ENCODE results near the gene MRPL42. TPM values are rescaled to one million over a fixed set of nuclear protein-coding genes. Genes with fewer than 3 reads are reported as not detected.
A peak's percentile ranks its signal among the peaks of the same experiment; 100 is the strongest.

MRPL42 gene
- total RNA-seq, 1 donor from 2014 or later: 93.9 TPM

DNA sequence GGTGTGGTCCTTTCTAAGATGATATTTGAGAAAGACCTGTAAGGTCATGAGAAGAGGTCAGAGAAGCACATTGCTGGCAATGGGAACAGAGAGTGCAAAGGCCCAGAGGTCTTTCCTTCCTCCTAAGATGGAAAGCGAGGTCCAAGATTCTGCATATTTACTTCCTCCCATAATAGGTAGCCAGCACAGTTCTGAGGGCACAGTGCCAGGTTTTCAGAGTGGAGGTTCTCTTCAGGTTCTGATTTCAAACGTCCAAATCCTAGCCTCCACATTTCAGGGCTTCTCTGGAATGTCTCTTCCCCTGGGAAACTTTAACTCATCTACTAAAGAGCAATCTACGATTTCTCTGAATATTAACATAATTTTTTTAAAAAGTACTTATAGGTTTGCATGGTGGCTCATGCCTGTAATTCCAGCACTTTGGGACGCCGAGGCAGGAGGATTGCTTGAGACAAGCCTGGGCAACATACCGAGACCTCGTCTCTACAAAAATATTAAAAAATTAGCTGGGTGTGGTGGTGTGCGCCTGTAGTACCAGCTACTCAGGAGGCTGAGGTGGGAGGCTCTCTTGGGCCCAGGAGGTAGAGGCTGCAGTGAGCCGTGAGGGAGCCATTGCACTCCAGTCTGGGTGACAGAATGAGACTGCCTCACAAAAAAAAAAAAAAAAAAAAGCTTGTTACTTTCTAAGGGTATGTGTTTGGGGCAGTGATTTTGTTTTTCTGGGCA is 526 bp upstream of the MRPL42 start:
- TF ChIP-seq CTCF (IDR thresholded peaks at IDR 0.05; ENCODE audit: unreplicated experiment): no peak
- peak overlapping the region; percentile 99 for H3K27ac Mint-ChIP-seq

GRCh38 chr12:93468008-93468371 is 676 bp downstream of the MRPL42 start:
- H3K4me3 Mint-ChIP-seq (ENCODE audit: low read depth): peak overlapping the region; percentile 98
- H3K36me3 Mint-ChIP-seq (ENCODE audit: insufficient read depth): peaks cover 6% of the 10 kb centered on the region
- TF ChIP-seq CTCF (IDR thresholded peaks at IDR 0.05; ENCODE audit: unreplicated experiment): no peak
- peaks cover 25% of the 10 kb centered on the region for H3K4me1 Mint-ChIP-seq (ENCODE audit: low read depth)
- H3K27ac Mint-ChIP-seq: peak overlapping the region; percentile 99
- no peaks in the 10 kb centered on the region for H3K9me3 Mint-ChIP-seq (ENCODE audit: low read depth)
- H3K27me3 Mint-ChIP-seq: no peaks in the 10 kb centered on the region
- DNase-seq (ENCODE audit: low spot score, unreplicated experiment): no peak

More for the DNA sequence above, 526 bp upstream of the MRPL42 start:
- peaks cover 25% of the 10 kb centered on the region for H3K4me1 Mint-ChIP-seq (ENCODE audit: low read depth)
- H3K9me3 Mint-ChIP-seq (ENCODE audit: low read depth): no peaks in the 10 kb centered on the region
- peak overlapping the region; percentile 98 for H3K4me3 Mint-ChIP-seq (ENCODE audit: low read depth)
- DNase-seq (ENCODE audit: low spot score, unreplicated experiment): no peak
- no peaks in the 10 kb centered on the region for H3K27me3 Mint-ChIP-seq
- peaks cover 6% of the 10 kb centered on the region for H3K36me3 Mint-ChIP-seq (ENCODE audit: insufficient read depth)

DNA sequence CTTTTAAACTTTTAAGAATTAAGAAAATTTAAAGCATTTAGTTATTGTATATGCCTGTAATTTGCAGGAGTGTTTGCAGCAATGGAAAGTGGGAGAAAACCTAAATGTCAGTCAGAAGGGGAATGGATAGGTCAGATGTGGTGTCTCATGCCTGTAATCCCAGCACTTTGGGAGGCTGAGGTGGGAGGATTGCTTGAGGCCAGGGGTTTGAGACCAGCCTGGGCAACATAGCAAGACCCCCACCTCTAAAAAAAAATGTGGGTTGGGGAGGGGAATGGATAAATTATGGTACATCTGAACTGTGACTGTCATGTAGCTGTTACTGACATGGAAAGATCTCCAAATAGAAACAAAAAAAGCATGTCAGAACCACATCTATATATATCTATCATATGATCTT is 2.1 kb downstream of the MRPL42 start:
- Mint-ChIP-seq H3K9me3 (ENCODE audit: low read depth) (no peaks in the 10 kb centered on the region), H3K36me3 (ENCODE audit: insufficient read depth) (peaks cover 9% of the 10 kb centered on the region), H3K4me3 (ENCODE audit: low read depth) (peak overlapping the region; percentile 40), H3K27ac (no peak overlapping the region), H3K4me1 (ENCODE audit: low read depth) (peaks cover 25% of the 10 kb centered on the region), H3K27me3 (no peaks in the 10 kb centered on the region)
- no peak for TF ChIP-seq CTCF (IDR thresholded peaks at IDR 0.05; ENCODE audit: unreplicated experiment)
- DNase-seq (ENCODE audit: low spot score, unreplicated experiment): no peak

- H3K27ac Mint-ChIP-seq: no peak overlapping the region
- H3K9me3 Mint-ChIP-seq (ENCODE audit: low read depth): no peaks in the 10 kb centered on the region
- H3K4me3 Mint-ChIP-seq (ENCODE audit: low read depth): no peak overlapping the region
- DNase-seq (ENCODE audit: low spot score, unreplicated experiment): no peak
- H3K36me3 Mint-ChIP-seq (ENCODE audit: insufficient read depth): peaks cover 15% of the 10 kb centered on the region
- H3K4me1 Mint-ChIP-seq (ENCODE audit: low read depth): peaks cover 3% of the 10 kb centered on the region
- no peak for TF ChIP-seq CTCF (IDR thresholded peaks at IDR 0.05; ENCODE audit: unreplicated experiment)
- H3K27me3 Mint-ChIP-seq: no peaks in the 10 kb centered on the region
Observed at GRCh38 chr12:93476555-93476954, 9.2 kb downstream of the MRPL42 start.

DNA sequence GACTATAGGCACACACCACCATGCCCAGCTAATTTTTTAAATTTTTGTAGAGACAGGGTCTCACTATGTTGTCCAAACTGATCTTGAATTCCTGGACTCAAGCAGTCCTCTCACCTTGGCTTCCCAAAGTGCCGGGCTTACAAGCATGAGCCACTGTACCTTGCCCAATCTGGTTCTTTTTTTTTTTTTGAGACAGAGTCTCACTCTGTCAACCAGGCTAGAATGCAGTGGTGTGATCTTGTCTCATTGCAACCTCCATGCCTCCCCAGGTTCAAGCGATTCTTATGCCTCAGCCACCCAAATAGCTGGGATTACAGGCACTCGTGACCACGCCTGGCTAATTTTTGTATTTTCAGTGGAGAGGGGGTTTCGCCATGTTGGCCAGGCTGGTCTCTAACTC is 15.4 kb downstream of the MRPL42 start:
- Mint-ChIP-seq H3K4me1 (ENCODE audit: low read depth) (peaks cover 1% of the 10 kb centered on the region), H3K27ac (no peak overlapping the region), H3K36me3 (ENCODE audit: insufficient read depth) (peaks cover 22% of the 10 kb centered on the region), H3K4me3 (ENCODE audit: low read depth) (no peak overlapping the region), H3K27me3 (no peaks in the 10 kb centered on the region), H3K9me3 (ENCODE audit: low read depth) (no peaks in the 10 kb centered on the region)
- DNase-seq (ENCODE audit: low spot score, unreplicated experiment): no peak
- no peak for TF ChIP-seq CTCF (IDR thresholded peaks at IDR 0.05; ENCODE audit: unreplicated experiment)

Data from progenitor cell of endocrine pancreas (in vitro differentiated cells).